ENCODE data around the gene RFTN1.
A peak's percentile ranks its signal among the peaks of the same experiment; 100 is the strongest.

RFTN1 gene

GRCh38 chr3:16433701-16434151 is 79.8 kb downstream of the RFTN1 start:
- DNase-seq (ENCODE audit: low read depth): no peak

- DNase-seq (ENCODE audit: low read depth): no peak
Observed at GRCh38 chr3:16432714-16433113, 80.8 kb downstream of the RFTN1 start.

- DNase-seq (ENCODE audit: low read depth): no peak
Observed at GRCh38 chr3:16430717-16431630, 82.5 kb downstream of the RFTN1 start.

- DNase-seq (ENCODE audit: low read depth): no peak
Observed at GRCh38 chr3:16429086-16429485, 84.4 kb downstream of the RFTN1 start.

GRCh38 chr3:16428612-16429011 is 84.9 kb downstream of the RFTN1 start:
- DNase-seq (ENCODE audit: low read depth): no peak

- peak; percentile 87 for DNase-seq (ENCODE audit: low read depth)
Observed at GRCh38 chr3:16427103-16427965, 86.2 kb downstream of the RFTN1 start.

GRCh38 chr3:16426665-16427064 is 86.8 kb downstream of the RFTN1 start:
- DNase-seq (ENCODE audit: low read depth): no peak

- DNase-seq (ENCODE audit: low read depth): no peak
Observed at GRCh38 chr3:16426029-16426400, 87.5 kb downstream of the RFTN1 start.

GRCh38 chr3:16425398-16426028 is 88.0 kb downstream of the RFTN1 start:
- DNase-seq (ENCODE audit: low read depth): no peak

- DNase-seq (ENCODE audit: low read depth): no peak
Observed at GRCh38 chr3:16423947-16424673, 89.4 kb downstream of the RFTN1 start.

- DNase-seq (ENCODE audit: low read depth): no peak
Observed at GRCh38 chr3:16423298-16423697, 90.2 kb downstream of the RFTN1 start.

- DNase-seq (ENCODE audit: low read depth): no peak
Observed at GRCh38 chr3:16419640-16420241, 93.8 kb downstream of the RFTN1 start.

GRCh38 chr3:16417945-16418739 is 95.4 kb downstream of the RFTN1 start:
- no peak for DNase-seq (ENCODE audit: low read depth)

- no peak for DNase-seq (ENCODE audit: low read depth)
Observed at GRCh38 chr3:16415911-16416476, 97.5 kb downstream of the RFTN1 start.

GRCh38 chr3:16413321-16413720 is 100.2 kb downstream of the RFTN1 start:
- no peak for DNase-seq (ENCODE audit: low read depth)

- no peak for DNase-seq (ENCODE audit: low read depth)
Observed at GRCh38 chr3:16412192-16412800, 101.2 kb downstream of the RFTN1 start.

GRCh38 chr3:16411441-16411840 is 102.1 kb downstream of the RFTN1 start:
- DNase-seq (ENCODE audit: low read depth): no peak

GRCh38 chr3:16410659-16411058 is 102.8 kb downstream of the RFTN1 start:
- no peak for DNase-seq (ENCODE audit: low read depth)

- DNase-seq (ENCODE audit: low read depth): no peak
Observed at GRCh38 chr3:16409032-16409431, 104.5 kb downstream of the RFTN1 start.

GRCh38 chr3:16407366-16407765 is 106.1 kb downstream of the RFTN1 start:
- no peak for DNase-seq (ENCODE audit: low read depth)

Data from GM04504 (cell line).